Uterus (tissue), 2 donors: Measurements from ENCODE around the gene CCNC.

ENCODE experiments used
- POLR2A ChIP-seq, 2 donors: fragments of 450-650 bp; IDR thresholded peaks; one replicate each; pipeline ENCODE4 v1.6.1; 2016; ENCODE audit warnings: antibody characterized with exemption in 2 of 2, mild to moderate bottlenecking in 1 of 2, moderate library complexity in 1 of 2
- TF ChIP-seq, protein P1 (sequence below), 4 experiments: fragments of 200-600 bp in 2 of 4; fragments of 450-650 bp in 2 of 4; sonication (generic) in 2 of 4; IDR thresholded peaks; one replicate each; pipeline ENCODE4 v1.5.1; 2016 to 2019; ENCODE audit warnings: antibody characterized with exemption in 4 of 4, mild to moderate bottlenecking in 2 of 4, moderate library complexity in 1 of 4

GRCh38 chr6:99545442-99545841, 23.0 kb downstream of the CCNC start:
- TF ChIP-seq, protein P1, sequence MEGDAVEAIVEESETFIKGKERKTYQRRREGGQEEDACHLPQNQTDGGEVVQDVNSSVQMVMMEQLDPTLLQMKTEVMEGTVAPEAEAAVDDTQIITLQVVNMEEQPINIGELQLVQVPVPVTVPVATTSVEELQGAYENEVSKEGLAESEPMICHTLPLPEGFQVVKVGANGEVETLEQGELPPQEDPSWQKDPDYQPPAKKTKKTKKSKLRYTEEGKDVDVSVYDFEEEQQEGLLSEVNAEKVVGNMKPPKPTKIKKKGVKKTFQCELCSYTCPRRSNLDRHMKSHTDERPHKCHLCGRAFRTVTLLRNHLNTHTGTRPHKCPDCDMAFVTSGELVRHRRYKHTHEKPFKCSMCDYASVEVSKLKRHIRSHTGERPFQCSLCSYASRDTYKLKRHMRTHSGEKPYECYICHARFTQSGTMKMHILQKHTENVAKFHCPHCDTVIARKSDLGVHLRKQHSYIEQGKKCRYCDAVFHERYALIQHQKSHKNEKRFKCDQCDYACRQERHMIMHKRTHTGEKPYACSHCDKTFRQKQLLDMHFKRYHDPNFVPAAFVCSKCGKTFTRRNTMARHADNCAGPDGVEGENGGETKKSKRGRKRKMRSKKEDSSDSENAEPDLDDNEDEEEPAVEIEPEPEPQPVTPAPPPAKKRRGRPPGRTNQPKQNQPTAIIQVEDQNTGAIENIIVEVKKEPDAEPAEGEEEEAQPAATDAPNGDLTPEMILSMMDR (IDR thresholded peaks at IDR 0.05) = no peak
- TF ChIP-seq POLR2A (IDR thresholded peaks at IDR 0.05) = no peak
